GM18526 (cell line): ENCODE measurements around the gene TMPRSS6.

Experiments
- POLR2A ChIP-seq: IDR thresholded peaks from 3 replicates; pipeline ENCODE4 v1.6.1; 2011; ENCODE audit not compliant: insufficient read length; ENCODE audit errors: extremely low read depth

TMPRSS6 gene

GRCh38 chr22:37015587-37015878 lies 94.0 kb downstream of the TMPRSS6 start:
- no peak for TF ChIP-seq POLR2A
